GM21381 (cell line): Measurements from ENCODE around the gene B4GALT4.
"Not testable (repeated sequence)": the region's sequence is repeated elsewhere in the genome, so short reads cannot be mapped to it uniquely, and the experiment has no call there.

Experiments
- ATAC-seq: cut with Tn5 transposase; IDR thresholded peaks from one replicate; pipeline ENCODE4 v1.9.1; 2021; ENCODE audit warnings: mild to moderate bottlenecking, moderate library complexity; ENCODE audit not compliant: unreplicated experiment

B4GALT4 gene

GRCh38 chr3:119240591-119241434, at the start of gene B4GALT4:
B4GALT4 (minus strand) TSS chr3:119240878; CDS start chr3:119230099, 10,779 bp downstream.
- ATAC-seq: peak; percentile 86

- ATAC-seq: no peak
Observed at GRCh38 chr3:119289404-119289770, 48.7 kb upstream of the B4GALT4 start.

- ATAC-seq: no peak
Observed at GRCh38 chr3:119288669-119289403, 48.2 kb upstream of the B4GALT4 start.

GRCh38 chr3:119279584-119280243, 39.0 kb upstream of the B4GALT4 start:
- no peak for ATAC-seq

GRCh38 chr3:119279101-119279554, 38.5 kb upstream of the B4GALT4 start:
- no peak for ATAC-seq

- no peak for ATAC-seq
Observed at GRCh38 chr3:119276680-119277079, 36.0 kb upstream of the B4GALT4 start.

- ATAC-seq: not testable (repeated sequence)
Observed at GRCh38 chr3:119270212-119270611, 29.5 kb upstream of the B4GALT4 start.

- no peak for ATAC-seq
Observed at GRCh38 chr3:119261055-119261454, 20.4 kb upstream of the B4GALT4 start.

GRCh38 chr3:119259821-119260220, 19.1 kb upstream of the B4GALT4 start:
- ATAC-seq: no peak

- peak; percentile 88 for ATAC-seq
Observed at GRCh38 chr3:119258915-119259314, 18.2 kb upstream of the B4GALT4 start.

GRCh38 chr3:119257654-119258410, 17.2 kb upstream of the B4GALT4 start:
- peak; percentile 54 for ATAC-seq

- ATAC-seq: no peak
Observed at GRCh38 chr3:119257111-119257510, 16.4 kb upstream of the B4GALT4 start.

- no peak for ATAC-seq
Observed at GRCh38 chr3:119255214-119255613, 14.5 kb upstream of the B4GALT4 start.

GRCh38 chr3:119245778-119246177, 5.1 kb upstream of the B4GALT4 start:
- ATAC-seq: no peak

- ATAC-seq: no peak
Observed at GRCh38 chr3:119243712-119244111, 3.0 kb upstream of the B4GALT4 start.

- ATAC-seq: not testable (repeated sequence)
Observed at GRCh38 chr3:119243058-119243529, 2.4 kb upstream of the B4GALT4 start.

- not testable (repeated sequence) for ATAC-seq
Observed at GRCh38 chr3:119242387-119243057, 1.8 kb upstream of the B4GALT4 start.

GRCh38 chr3:119240101-119240590, 532 bp downstream of the B4GALT4 start:
- peak; percentile 12 for ATAC-seq

GRCh38 chr3:119239206-119239820, 1.4 kb downstream of the B4GALT4 start:
- ATAC-seq: no peak
